Medulla oblongata (tissue), 1 donor: ENCODE data around the gene CEP76.

ENCODE experiments used
- DNase-seq: peaks from one replicate; pipeline ENCODE4 v3.0.0-alpha.2; 2015; ENCODE audit errors: extremely low spot score

Gene CEP76

DNA sequence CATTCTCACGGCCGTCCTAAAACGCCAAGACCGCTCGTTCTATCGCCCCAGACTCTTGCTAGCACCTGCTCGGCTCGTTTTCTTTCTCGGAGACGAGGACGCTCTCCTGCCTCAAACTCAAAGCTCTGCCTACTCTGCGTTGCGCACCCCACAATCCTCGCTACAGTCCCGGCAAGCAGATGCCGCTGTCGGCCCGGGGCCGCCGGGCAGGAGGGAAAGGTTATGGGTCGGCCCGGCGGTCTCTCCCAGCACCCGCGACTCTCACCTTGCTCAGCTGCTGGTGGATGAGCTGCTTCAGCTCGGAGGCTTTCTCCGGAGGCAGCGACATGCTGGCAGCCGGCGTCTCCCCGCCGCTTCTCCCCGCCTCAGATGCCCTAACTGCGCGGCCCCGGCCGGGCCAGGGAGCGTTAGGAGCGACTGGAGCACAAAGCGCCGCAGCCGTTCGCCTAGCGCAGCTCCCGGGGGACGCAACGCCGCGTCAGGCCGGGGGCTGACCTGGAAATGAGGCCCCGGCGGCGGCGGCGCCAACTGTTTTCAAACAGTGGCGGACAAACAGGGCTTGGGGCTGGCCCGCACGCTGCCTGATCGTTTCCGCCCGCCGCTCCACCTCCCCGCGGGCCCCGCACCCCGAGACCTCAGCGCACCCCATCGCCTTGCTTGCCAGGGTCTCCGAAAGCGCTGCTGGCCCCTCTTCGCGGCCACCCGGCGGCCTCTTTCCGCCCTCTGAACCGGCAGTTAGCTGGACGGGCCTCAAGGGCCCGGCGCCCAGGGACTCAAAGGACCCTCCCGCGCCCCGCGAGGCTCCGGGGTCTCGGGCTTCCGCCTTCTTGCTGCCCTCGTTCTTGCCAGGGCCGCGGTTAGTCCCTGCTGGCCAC lies at the start of gene CEP76, which contains the start of gene PSMG2:
Gene CEP76, minus strand, starts transcription at position 503 of the 875 bp plus-strand sequence. Its CDS starts 175 bp downstream, at position 328.
Gene PSMG2, plus strand, starts transcription at position 822 of the 875 bp plus-strand sequence. CDS start 66 bp downstream, outside the sequence.
- DNase-seq, result peak; percentile 87

- no peak for DNase-seq
These were observed 49.4 kb upstream of the CEP76 start for GRCh38 chr18:12751891-12752290.

DNA sequence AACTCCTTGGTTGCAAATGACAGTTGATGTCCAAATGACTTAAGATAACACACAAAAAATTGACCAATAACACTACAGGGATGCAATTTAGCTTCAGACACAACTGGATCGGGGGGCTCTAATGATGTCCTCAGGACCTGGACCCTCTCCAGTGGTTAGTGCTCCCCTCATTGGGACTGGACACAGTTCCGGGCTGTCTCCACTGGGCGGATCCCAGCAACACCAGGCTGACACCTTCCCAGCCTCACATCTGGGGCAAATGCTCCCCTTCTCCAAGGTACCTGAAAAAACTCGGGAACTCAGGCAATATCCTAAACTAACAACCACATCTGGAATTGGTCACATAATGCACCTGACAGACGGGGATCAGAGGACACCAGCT lies 49.0 kb upstream of the CEP76 start:
- DNase-seq, result no peak

GRCh38 chr18:12750715-12751502 lies 48.4 kb upstream of the CEP76 start:
- no peak for DNase-seq

DNA sequence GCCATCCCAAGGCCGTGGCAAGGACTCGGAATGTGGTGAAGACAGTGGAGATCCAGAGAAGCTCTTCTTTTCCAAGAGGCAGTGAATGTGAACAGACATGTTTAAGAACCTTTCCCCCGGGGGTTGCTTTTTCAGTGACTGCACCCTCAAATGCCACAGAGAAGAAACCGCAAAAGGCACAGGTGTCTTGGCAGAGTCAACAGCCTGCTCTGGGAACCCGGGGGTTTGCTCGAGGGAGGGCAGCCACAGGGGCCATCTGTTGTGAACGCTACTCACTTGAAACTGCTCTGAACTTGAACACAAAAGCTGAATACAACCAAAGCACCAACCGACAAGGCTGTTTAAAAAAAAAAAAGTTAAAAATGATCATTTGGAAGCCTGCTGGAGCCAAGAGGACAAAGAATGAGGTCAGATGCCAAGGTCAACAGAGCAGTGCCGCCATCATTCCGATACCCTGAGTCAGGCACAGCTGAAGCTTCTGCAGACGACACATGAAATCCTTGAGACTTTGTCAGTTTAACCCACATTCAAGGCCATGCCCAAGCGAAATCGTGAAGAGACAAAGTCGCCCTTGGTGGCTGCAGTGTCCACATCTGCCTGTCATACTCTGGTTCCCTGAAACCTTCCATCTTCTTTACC lies 47.7 kb upstream of the CEP76 start:
- DNase-seq, result no peak

DNA sequence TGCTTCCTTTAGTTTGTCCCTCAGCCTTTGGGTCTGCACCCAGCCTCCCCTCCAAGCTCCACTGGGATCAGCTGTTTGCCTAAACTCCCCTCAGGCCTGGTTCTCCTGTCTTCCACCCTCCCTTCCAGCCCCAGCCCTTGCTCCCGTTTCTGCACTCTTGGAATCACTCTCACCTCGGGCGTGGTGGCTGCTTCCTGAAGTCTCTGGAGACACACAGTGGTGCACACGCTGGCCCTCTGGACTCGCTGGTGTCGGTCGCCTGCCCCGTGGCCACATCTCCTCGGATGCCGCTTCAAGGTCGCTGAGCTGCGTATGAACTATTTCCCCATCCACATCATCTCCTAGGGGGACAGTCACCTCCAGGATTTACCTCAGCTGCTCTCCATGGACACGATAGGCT lies 46.6 kb upstream of the CEP76 start:
- no peak for DNase-seq

- no peak for DNase-seq
These were observed 46.1 kb upstream of the CEP76 start for GRCh38 chr18:12748671-12749070.

- no peak for DNase-seq
These were observed 45.2 kb upstream of the CEP76 start for GRCh38 chr18:12747530-12748315.

GRCh38 chr18:12745095-12745795 lies 42.7 kb upstream of the CEP76 start:
- DNase-seq, result no peak

GRCh38 chr18:12744103-12744502 lies 41.6 kb upstream of the CEP76 start:
- DNase-seq, result peak; percentile 66

DNA sequence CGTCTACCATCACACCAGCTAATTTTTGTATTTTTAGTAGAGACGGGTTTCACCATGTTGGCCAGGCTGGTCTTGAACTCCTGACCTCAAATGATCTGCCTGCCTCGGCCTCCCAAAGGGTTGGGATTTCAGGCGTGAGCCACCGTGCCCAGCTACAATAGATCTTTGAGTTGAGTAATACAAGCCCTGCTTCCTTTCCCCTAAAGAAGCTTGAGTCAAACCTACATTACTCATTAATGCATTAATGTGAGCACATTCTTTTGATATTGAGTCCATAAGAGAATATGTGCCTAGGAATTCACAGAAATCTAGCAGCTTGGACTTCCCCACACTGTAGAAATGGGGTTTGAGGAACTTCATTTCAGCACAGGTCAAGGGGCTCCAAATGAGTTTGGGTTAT lies 39.9 kb upstream of the CEP76 start:
- DNase-seq, result no peak

DNA sequence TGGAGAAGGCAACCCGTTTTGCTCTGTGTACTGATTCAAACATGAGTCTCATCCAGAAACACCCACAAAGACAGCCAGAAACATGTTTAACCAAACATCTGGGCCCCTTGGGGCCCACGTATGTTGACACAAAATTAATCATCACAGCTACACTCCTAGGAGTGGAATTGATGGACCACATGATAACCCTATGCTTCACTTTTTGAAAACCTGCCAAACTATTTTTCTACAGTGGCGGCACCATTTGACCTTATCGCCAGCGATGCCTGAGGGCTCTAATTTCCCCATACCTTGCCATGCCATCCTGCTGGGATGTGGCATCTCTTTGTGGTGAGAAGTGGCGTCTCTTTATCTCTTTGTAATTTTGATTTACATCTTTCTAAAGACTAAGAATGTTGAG lies 38.8 kb upstream of the CEP76 start:
- no peak for DNase-seq

DNA sequence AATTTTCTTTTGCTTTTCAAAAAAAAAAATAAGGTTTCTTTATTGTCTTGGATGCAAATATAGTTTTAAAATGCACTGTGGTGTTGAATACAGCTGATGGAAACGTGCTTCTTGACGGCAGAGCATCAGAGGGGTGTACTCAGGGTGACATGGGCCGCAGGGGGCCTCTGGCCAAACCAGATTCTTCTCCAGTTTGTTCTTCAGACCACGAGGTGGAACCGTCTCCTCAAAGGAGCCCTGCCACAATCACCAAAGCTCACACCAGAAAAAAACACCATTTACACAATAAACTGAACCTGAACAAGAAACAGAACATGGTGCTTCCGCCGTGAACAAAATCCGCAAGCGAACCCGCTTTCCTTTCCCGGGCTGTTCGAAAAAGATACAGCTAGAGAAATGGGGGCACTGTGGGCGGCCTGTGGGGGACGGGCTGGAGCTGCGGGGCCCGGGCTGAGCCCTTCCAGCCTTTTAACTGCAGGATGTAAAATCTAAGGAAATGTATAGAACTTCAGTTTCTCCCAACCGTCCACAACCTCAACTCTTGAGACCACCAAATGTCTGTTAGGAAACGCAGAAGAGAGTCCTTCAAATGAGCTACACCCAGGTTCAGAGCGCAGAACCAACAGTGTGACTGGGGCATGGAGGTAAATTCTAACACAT lies 34.9 kb upstream of the CEP76 start:
- no peak for DNase-seq

DNA sequence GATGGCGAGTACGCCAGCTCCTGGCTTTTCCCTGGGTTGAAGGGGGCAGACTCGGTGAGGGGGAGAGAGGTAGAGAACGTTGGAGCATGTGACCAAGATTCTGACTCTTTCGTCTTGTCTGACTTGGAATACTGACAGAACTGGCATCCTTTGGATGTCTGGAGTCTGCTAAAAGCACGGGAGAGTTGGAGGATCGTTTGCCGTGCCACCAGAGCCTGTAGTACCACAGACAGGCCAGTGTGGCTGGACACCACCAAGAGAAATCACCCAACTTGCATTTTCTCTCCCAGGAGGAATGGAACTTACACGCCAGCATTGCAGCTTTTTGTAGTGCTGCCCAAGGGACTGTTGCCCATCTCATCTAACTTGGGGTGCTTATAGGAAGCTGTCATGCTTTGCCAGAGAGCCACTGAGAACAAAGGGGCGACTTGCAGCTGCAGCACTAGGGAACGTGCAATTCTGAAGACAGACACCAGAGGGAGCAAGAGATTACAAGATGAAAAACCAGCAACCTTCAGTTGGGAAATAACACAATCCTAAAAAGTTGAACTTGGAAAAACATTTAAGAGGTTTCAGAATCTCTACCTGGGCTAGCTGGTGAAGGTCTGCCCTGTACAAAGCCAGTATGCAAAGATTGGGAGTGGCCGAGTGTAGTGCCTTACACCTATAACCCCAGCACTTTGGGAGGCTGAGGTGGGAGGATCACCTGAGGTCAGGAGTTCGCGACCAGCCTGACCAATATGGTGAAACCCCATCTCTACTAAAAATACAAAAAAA lies 24.4 kb upstream of the CEP76 start:
- peak; percentile 87 for DNase-seq

GRCh38 chr18:12726331-12726730 lies 23.8 kb upstream of the CEP76 start:
- DNase-seq, result no peak

DNA sequence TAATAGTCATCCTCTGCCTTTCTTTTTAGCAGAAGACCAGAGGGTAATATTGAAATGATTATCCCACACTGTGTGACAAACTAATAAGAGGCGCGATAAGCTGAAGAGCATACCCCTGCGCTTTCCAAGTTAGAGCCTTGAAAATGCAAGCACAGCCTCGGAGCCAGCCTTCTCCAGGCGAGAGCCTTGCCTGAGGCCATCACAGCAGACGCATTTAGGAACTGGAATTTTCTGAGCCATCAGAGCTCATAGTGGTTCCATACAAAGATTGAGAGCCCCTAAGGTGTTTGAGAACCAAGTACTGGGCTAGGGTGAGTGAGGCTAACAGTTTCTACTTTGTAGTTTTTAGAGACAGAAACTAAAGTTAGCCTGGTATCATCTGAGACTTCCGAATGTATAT lies 20.2 kb upstream of the CEP76 start:
- no peak for DNase-seq

DNA sequence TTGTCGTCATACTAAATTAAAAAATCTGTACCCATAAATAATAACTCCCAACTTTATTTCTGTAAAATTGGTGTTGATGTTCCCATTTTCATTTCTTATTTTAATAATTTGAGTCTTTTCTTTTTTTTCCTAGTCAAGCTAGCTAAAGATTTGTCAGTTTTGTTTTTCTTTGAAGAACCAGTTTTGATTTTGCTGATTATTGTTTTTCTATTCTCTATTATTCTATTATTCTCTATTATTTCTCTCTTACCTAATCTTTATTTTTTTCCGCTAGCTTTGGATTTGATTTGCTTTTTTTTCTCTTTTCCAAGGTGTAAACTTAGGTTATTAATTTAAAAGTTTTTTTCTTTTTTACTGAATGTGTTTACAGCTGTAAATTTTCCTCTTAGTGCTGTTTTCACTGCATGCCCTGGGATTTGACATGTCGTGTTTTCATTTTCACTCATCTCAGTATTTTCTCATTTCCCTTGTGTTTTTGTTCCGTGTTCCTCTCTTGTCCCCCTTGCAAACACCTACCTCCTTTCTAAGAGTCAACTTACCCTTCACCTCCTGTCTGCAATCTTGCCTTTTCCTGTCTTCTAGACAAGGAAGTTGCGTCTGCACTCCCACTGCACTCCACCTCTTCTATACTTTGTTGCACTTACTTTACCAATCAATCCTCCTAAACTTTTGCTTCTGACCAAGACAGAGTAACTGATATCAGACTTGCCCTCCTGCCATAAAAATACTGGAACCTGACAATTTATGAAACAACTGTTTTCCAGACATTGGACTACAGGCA lies 19.2 kb upstream of the CEP76 start:
- DNase-seq, result no peak

GRCh38 chr18:12711446-12711845 lies 8.9 kb upstream of the CEP76 start:
- DNase-seq, result no peak

DNA sequence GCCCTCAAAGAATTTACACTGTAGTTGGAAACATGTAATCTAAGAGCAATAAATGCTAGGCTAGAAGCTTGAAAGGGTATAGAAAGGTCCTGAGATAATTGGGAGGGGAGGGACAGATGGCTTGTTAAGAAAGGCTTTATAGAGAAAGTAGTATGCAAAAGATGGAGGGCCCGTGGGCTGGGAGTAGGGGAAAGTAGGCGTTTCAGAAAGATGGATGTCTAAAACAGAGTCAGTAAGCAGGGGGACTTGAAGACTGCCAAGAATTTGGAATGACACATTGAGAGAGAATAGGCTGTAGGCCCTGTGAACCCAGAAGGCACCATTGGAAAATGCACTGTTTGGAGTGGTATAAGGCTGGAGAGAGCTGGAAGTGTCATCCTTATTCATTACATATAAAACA lies 1.1 kb upstream of the CEP76 start:
- peak; percentile 7 for DNase-seq
